Skeletal muscle cell (primary cell): ENCODE measurements around the gene MGAT4B.

ENCODE experiments used
- DNase-seq: peaks from one replicate; pipeline ENCODE4 v3.0.0-alpha.2; 2010; ENCODE audit warnings: low read depth
- H3K4me3 ChIP-seq: 2 replicates; pipeline ENCODE4 v1.5.1; 2011; ENCODE audit warnings: low read depth, mild to moderate bottlenecking, control low read depth, low read length, moderate library complexity

Gene MGAT4B

DNA sequence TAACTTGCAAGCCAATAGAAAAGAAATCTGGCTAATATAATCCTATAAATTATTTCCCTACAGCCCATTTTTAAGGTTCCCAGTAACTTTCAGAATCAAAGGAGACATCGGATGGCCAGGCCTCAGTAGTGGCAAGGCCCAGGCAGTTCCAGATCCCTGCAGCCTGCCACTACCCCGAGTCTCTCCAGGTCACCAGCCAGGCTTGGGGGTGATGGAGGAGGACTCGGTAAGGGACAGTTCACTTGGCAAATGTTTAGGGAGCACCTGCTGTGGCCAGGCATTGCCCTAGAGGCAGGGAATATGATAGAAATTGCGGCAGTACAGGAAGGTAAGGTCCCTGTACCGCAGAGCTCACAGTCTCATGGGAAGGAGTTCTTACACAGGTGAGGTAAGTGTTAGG is 28.1 kb downstream of the MGAT4B start:
- no peak overlapping the region for H3K4me3 ChIP-seq
- DNase-seq, result no peak

- DNase-seq, result no peak
- no peak overlapping the region for H3K4me3 ChIP-seq
These were observed 28.8 kb downstream of the MGAT4B start for GRCh38 chr5:179777909-179778308.

DNA sequence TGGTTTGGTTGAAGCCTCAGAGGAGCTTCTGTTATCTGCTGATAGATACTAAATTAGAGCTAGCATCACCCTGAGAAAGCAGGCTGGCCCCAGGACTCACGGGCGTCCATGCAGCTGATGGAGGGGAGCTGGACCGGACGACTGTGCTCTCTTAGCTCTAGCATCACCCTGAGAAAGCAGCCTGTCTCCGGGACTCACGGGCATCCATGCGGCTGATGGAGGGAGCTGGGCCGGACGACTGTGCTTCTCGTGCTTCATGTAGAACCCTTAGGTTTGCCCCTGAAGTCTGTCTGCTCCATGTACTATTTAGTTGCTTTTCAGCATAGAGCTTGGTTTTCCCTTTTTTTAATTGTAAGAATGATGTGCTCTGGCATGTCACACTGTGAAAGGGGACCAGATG is 29.2 kb downstream of the MGAT4B start:
- no peak for DNase-seq
- H3K4me3 ChIP-seq, result no peak overlapping the region

- DNase-seq, result no peak
- H3K4me3 ChIP-seq, result no peak overlapping the region
These were observed 30.2 kb downstream of the MGAT4B start for GRCh38 chr5:179776411-179776938.

DNA sequence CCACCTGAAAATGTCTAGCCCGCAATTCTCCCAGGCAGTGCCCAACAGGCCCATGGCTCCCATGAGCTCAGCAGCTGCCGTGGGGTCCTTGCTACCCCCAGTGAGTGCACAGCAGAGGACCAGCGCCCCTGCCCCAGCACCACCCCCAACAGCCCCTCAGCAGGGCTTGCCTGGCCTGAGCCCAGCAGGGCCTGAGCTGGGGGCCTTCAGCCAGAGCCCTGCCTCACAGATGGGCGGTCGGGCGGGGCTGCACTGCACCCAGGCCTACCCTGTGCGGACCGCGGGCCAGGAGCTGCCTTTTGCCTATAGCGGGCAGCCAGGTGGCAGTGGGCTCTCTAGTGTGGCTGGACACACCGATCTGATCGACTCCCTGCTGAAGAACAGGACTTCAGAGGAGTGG is 32.2 kb downstream of the MGAT4B start:
- DNase-seq, result no peak
- H3K4me3 ChIP-seq, result no peak overlapping the region

GRCh38 chr5:179773686-179774040 is 33.0 kb downstream of the MGAT4B start:
- no peak overlapping the region for H3K4me3 ChIP-seq
- DNase-seq, result no peak

GRCh38 chr5:179772351-179772750 is 34.3 kb downstream of the MGAT4B start:
- H3K4me3 ChIP-seq, result no peak overlapping the region
- DNase-seq, result no peak

GRCh38 chr5:179771311-179771895 is 35.3 kb downstream of the MGAT4B start:
- DNase-seq, result no peak
- H3K4me3 ChIP-seq, result no peak overlapping the region

DNA sequence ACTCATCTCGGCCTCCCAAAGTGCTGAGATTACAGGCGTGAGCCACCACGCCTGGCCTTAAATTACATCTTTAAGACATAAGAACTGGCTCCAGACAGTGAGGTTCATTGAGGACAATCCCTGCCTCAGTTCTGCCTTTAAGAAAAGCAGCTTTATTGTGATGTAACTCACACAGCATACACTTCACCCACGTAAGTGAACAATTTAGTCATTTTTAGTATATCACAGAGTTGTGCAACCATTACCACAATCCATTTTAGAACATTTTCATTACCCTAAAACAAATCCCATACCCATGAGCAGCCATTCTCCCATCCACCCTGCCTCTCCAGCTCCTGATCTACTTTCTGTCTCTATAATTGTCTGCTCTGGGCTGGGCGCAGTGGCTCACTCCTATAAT is 36.9 kb downstream of the MGAT4B start:
- H3K4me3 ChIP-seq, result no peak overlapping the region
- DNase-seq, result no peak

DNA sequence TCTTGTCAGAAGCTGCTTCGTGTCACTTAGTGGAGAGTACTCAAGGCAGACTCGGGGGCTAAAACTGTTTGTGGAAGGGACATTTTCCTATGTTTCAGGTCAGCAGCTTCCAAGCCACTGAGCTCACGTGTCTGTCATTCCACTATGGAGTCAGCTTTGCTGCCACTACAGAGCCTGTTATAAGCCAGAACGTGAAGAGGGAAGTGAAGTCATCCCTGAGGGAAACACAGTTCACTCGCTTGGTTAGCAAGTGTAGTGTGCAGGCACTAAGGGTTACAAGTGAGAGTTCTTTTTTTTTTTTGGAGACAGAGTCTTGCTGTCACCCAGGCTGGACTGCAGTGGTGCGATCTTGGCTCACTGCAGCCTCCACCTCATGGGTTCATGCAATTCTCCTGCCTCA is 37.4 kb downstream of the MGAT4B start:
- DNase-seq, result no peak

DNA sequence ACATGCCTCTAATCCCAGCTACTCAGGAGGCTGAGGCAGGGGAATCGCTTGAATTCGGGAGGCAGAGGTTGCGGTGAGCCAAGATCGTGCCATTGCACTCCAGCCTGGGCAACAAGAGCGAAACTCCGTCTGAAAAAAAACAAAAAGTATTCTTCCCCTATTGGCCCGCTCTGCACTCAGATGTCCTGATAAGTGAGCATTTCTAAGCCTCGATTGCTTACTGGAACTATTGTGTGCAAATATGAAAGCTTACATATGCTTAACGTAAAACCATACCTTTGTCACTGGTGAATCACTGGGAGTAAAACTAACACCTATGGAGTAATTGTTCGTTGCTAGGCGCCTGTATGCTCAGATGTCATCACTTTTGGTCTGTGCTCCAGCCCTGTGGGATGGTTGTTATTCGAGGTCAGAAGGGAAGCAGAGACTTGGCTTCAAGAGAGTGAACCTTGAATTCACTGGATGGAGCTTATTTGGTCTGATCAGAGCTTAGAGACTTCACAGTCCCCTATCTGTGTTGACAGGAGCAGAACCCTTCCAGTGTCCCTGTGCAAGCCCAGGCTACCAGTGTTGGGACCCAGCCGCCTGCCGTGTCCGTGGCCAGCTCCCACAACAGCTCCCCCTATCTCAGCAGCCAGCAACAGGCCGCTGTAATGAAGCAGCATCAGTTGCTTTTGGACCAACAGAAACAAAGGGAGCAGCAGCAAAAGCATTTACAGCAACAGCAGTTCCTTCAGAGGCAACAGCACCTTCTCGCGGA is 38.2 kb downstream of the MGAT4B start:
- no peak for DNase-seq
- H3K4me3 ChIP-seq, result no peak overlapping the region

More for the DNA sequence above, 37.4 kb downstream of the MGAT4B start:
- H3K4me3 ChIP-seq, result no peak overlapping the region

- H3K4me3 ChIP-seq, result no peak overlapping the region
- no peak for DNase-seq
These were observed 39.1 kb downstream of the MGAT4B start for GRCh38 chr5:179767496-179768100.

- DNase-seq, result no peak
- H3K4me3 ChIP-seq, result no peak overlapping the region
These were observed 39.8 kb downstream of the MGAT4B start for GRCh38 chr5:179766726-179767455.

GRCh38 chr5:179766021-179766725 is 40.5 kb downstream of the MGAT4B start:
- no peak for DNase-seq
- H3K4me3 ChIP-seq, result no peak overlapping the region

DNA sequence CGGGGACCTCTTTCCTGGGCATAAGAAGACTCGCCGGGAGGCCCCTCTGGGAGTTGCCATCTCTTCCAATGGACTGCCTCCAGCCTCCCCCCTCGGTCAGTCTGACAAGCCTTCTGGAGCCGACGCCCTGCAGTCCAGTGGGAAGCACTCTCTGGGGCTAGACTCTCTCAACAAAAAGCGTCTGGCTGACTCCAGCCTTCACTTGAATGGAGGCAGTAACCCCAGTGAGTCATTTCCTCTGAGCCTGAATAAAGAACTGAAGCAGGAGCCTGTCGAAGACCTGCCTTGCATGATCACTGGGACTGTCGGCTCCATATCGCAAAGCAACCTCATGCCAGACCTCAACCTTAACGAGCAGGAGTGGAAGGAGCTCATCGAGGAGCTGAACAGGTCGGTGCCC is 41.3 kb downstream of the MGAT4B start:
- peak; percentile 57 for DNase-seq
- no peak overlapping the region for H3K4me3 ChIP-seq

DNA sequence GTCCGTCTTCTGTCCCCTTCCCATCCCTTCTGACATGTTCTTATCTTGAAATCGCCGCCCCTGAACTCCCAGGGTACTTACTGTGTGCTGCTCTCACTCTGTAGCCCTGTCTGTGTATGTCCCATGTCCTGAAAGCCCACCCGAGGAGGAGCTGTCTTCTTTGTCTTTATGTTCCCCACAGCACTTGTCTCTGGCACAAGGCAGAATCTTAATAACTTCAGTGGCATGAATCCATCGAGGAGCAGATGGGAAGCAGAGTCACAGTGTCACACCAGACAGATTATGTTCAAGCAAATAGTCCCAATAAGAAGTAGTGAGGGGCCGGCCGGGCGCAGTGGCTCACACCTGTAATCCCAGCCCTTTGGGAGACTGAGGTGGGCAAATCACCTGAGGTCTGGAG is 42.6 kb downstream of the MGAT4B start:
- no peak overlapping the region for H3K4me3 ChIP-seq
- no peak for DNase-seq

DNA sequence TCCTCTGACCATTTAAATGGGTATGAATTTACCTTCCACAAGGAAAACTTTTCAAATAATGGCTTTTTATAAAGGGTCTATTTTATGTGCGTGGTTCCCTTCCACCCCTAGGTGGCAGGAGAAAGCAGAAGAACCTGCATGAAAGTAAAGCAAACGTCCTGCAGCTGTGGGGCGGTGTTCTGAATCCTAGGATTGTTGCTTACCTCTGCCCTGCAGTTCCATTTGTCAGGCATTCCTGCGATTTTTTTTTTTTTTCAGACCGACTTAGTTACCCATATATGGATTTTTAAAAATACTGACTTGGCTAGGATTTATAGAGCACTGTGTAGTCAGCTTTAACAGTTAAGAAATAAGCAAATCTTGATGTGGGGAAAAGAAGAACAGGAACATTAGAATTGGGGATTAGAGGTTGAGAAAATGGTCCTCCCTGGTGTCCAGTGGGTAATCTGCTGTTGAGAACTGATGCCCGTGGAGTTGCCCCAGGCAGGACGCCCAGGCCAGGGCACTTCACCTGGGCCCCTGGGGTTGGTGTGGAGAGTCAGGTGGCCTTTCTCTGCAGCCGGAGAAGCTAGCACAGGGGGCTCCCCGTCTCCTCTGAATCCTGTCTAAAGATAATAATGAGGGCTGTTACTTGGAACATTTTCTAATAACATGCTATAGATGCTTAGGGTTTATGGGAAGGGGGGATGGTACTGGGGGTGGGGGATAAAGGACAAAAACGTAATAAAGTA is 43.3 kb downstream of the MGAT4B start:
- no peak overlapping the region for H3K4me3 ChIP-seq
- DNase-seq, result peak; percentile 50

DNA sequence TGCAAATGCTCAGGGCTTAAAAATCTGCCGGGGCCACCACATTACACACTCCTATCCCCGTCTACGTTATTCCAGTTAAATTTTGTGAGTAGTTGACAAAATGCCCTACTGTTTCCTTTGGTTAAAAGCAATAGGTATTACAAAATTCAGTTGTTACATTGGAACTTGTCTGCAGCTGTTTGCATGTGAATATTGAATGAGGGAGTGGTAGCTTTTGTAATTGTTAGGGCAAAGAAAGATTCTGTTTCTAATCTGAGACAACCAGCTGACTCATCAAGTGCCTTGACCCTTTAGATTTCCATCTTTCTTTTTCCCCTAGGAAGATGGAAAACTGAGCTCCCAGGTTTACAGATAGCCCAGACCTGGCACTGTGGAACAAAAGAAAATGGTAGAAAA is 43.9 kb downstream of the MGAT4B start:
- DNase-seq, result peak; percentile 36
- no peak overlapping the region for H3K4me3 ChIP-seq
